GM23338 (cell line): ENCODE results near the gene PSMB11. TPM values are rescaled to one million over a fixed set of nuclear protein-coding genes. Genes with fewer than 3 reads are reported as not detected.

Experiments used
- ATAC-seq: fragments of 200-7000 bp; cut with Tn5 transposase; 3 replicates; pipeline ENCODE4 v1.9.1; 2020
- DNase-seq: peaks from one replicate; pipeline ENCODE4 v3.0.0-alpha.2; 2015; ENCODE audit warnings: low spot score
- H2AFZ ChIP-seq: fragments of 200-600 bp; sonication (generic); 2 replicates; pipeline ENCODE4 v1.8.0; 2016; ENCODE audit warnings: antibody characterized with exemption, mild to moderate bottlenecking, moderate library complexity
- H3F3A ChIP-seq: fragments of 200-600 bp; sonication (generic); replicated peaks from 2 replicates; pipeline ENCODE4 v1.8.0; 2017; ENCODE audit warnings: antibody characterized with exemption, mixed run types, low read depth
- H3K27ac ChIP-seq: fragments of 200-600 bp; sonication (generic); 2 replicates; pipeline ENCODE4 v1.6.1; 2016; ENCODE audit warnings: low read depth
- H3K27me3 ChIP-seq: fragments of 200-600 bp; sonication (generic); 2 replicates; pipeline ENCODE4 v1.8.0; 2016; ENCODE audit warnings: mild to moderate bottlenecking, mixed run types, moderate library complexity; ENCODE audit not compliant: insufficient read depth
- H3K36me3 ChIP-seq: fragments of 200-600 bp; sonication (generic); 2 replicates; pipeline ENCODE4 v1.8.0; 2016; ENCODE audit warnings: mild to moderate bottlenecking; ENCODE audit not compliant: insufficient read depth
- H3K4me1 ChIP-seq: fragments of 200-600 bp; sonication (generic); 2 replicates; pipeline ENCODE4 v1.8.0; 2016; ENCODE audit warnings: mild to moderate bottlenecking, moderate library complexity; ENCODE audit not compliant: insufficient read depth
- H3K4me2 ChIP-seq: fragments of 200-600 bp; sonication (generic); 2 replicates; pipeline ENCODE4 v1.7.1; 2017; ENCODE audit warnings: mixed run types
- H3K4me3 ChIP-seq: fragments of 200-600 bp; sonication (generic); 2 replicates; pipeline ENCODE4 v1.6.1; 2016; ENCODE audit warnings: mixed run types
- H3K79me2 ChIP-seq: fragments of 200-600 bp; sonication (generic); replicated peaks from 2 replicates; pipeline ENCODE4 v1.8.0; 2017; ENCODE audit warnings: mild to moderate bottlenecking; ENCODE audit not compliant: insufficient read depth
- H3K9me2 ChIP-seq: fragments of 200-600 bp; sonication (generic); 2 replicates; pipeline ENCODE4 v1.8.0; 2017; ENCODE audit not compliant: insufficient read depth
- H4K20me1 ChIP-seq: fragments of 200-600 bp; sonication (generic); replicated peaks from 2 replicates; pipeline ENCODE4 v1.8.0; 2017; ENCODE audit warnings: mild to moderate bottlenecking; ENCODE audit not compliant: insufficient read depth
- H3K27ac Mint-ChIP-seq: 2 replicates; pipeline ENCODE4 v1.8.0; 2020; ENCODE audit warnings: inconsistent platforms, mild to moderate bottlenecking, moderate library complexity, mixed read lengths
- H3K27me3 Mint-ChIP-seq: 3 replicates; pipeline ENCODE4 v1.8.0; 2022; ENCODE audit warnings: low read depth, mild to moderate bottlenecking, moderate library complexity, mixed read lengths, inconsistent platforms; ENCODE audit not compliant: insufficient read depth, poor library complexity
- H3K36me3 Mint-ChIP-seq: 3 replicates; pipeline ENCODE4 v1.8.0; 2021; ENCODE audit warnings: low read depth, mild to moderate bottlenecking, inconsistent platforms, moderate library complexity, mixed read lengths
- H3K4me1 Mint-ChIP-seq: 3 replicates; pipeline ENCODE4 v1.8.0; 2020; ENCODE audit warnings: mild to moderate bottlenecking, inconsistent platforms, mixed read lengths
- H3K4me3 Mint-ChIP-seq: 3 replicates; pipeline ENCODE4 v1.8.0; 2021; ENCODE audit warnings: moderate library complexity, mild to moderate bottlenecking, inconsistent platforms, mixed read lengths
- H3K9me3 Mint-ChIP-seq: 3 replicates; pipeline ENCODE4 v1.8.0; 2020; ENCODE audit warnings: moderate library complexity, mild to moderate bottlenecking, inconsistent platforms, mixed read lengths
- CREB1 ChIP-seq: fragments of 250-450 bp; sonication (Bioruptor Pico); IDR thresholded peaks from 2 replicates; pipeline ENCODE4 v1.5.0; 2020; ENCODE audit warnings: low read depth, mild to moderate bottlenecking, moderate library complexity
- CTCF ChIP-seq, 2 experiments: fragments of 200-600 bp in 1 of 2; sonication (generic) in 1 of 2; conservative IDR thresholded peaks; 2 replicates each; pipeline versions ENCODE4 v1.5.1 to v1.6.1; 2016 to 2017; ENCODE audit warnings: antibody characterized with exemption in 2 of 2, low read depth in 2 of 2, mild to moderate bottlenecking in 2 of 2, moderate library complexity in 1 of 2
- ETS1 ChIP-seq: IDR thresholded peaks from 2 replicates; pipeline ENCODE4 v1.6.1; 2016; ENCODE audit warnings: antibody characterized with exemption
- EZH2 ChIP-seq: fragments of 200-600 bp; sonication (generic); IDR thresholded peaks from one replicate; pipeline ENCODE4 v1.8.0; 2017; ENCODE audit warnings: antibody characterized with exemption, mild to moderate bottlenecking, low read depth; ENCODE audit not compliant: unreplicated experiment
- EZH2phosphoT487 ChIP-seq: fragments of 200-600 bp; sonication (generic); IDR thresholded peaks from one replicate; pipeline ENCODE4 v1.8.1; 2018; ENCODE audit warnings: antibody characterized with exemption; ENCODE audit not compliant: unreplicated experiment
- JUNB ChIP-seq: IDR thresholded peaks from one replicate; pipeline ENCODE4 v1.6.1; 2016; ENCODE audit warnings: antibody characterized with exemption; ENCODE audit not compliant: unreplicated experiment
- NANOG ChIP-seq: IDR thresholded peaks from 2 replicates; pipeline ENCODE4 v1.6.1; 2016; ENCODE audit warnings: antibody characterized with exemption, borderline replicate concordance
- POLR2AphosphoS5 ChIP-seq: IDR thresholded peaks from 2 replicates; pipeline ENCODE4 v1.6.1; 2016; ENCODE audit warnings: antibody characterized with exemption, low read depth
- REST ChIP-seq: IDR thresholded peaks from one replicate; pipeline ENCODE4 v1.6.1; 2018; ENCODE audit warnings: antibody characterized with exemption; ENCODE audit not compliant: unreplicated experiment
- STAT1 ChIP-seq: IDR thresholded peaks from one replicate; pipeline ENCODE4 v1.6.1; 2016; ENCODE audit warnings: antibody characterized with exemption; ENCODE audit not compliant: unreplicated experiment
- ZNF114 ChIP-seq: fragments of 250-450 bp; sonication (Bioruptor Pico); IDR thresholded peaks from 2 replicates; pipeline ENCODE4 v1.5.0; 2020; ENCODE audit warnings: mild to moderate bottlenecking, moderate library complexity
- ZNF331 ChIP-seq: fragments of 250-450 bp; sonication (Bioruptor Pico); IDR thresholded peaks from 2 replicates; pipeline ENCODE4 v1.5.0; 2020; ENCODE audit warnings: low read depth, mild to moderate bottlenecking, moderate library complexity
- ZNF462 ChIP-seq: fragments of 250-450 bp; sonication (Bioruptor Pico); IDR thresholded peaks from 2 replicates; pipeline ENCODE4 v1.5.0; 2020; ENCODE audit warnings: mild to moderate bottlenecking, moderate library complexity
- polyA plus RNA-seq: library from polyadenylated mRNA; unstranded; fragments of >200 nt; fragmentation: Nextera tagmentation; extraction: Ambion mirVana; gene quantifications from 2 replicates; pipeline ENCODE4 v1.2.1, GENCODE V29; 2016
- total RNA-seq: library from RNA; depleted of rRNA; stranded (reverse); fragments of >200 nt; shearing (Covaris generic); gene quantifications from 2 replicates; pipeline ENCODE4 v1.2.3, GENCODE V29; 2014

The PSMB11 gene
- total and polyA plus RNA-seq, 2 experiments from 2014 or later = 0.07 TPM; not detected in 1

GRCh38 chr14:23077962-23078361 lies 36.0 kb downstream of the PSMB11 start:
- Mint-ChIP-seq H3K27ac (no peak overlapping the region), H3K9me3 (no peaks in the 10 kb centered on the region), H3K27me3 (peaks cover 2% of the 10 kb centered on the region), H3K4me1 (peaks cover 2% of the 10 kb centered on the region), H3K4me3 (no peak overlapping the region), H3K36me3 (peaks cover 89% of the 10 kb centered on the region)
- Histone ChIP-seq H3K4me1 (no peaks in the 10 kb centered on the region), H3K27ac (no peak overlapping the region), H3K79me2 (peaks cover 23% of the 10 kb centered on the region), H3K4me3 (no peak overlapping the region), H3K4me2 (no peak overlapping the region), H3K27me3 (no peaks in the 10 kb centered on the region), H2AFZ (no peak overlapping the region), H3K9me2 (no peaks in the 10 kb centered on the region), H4K20me1 (peaks cover 28% of the 10 kb centered on the region), H3F3A (peaks cover 40% of the 10 kb centered on the region), H3K36me3 (peaks cover 85% of the 10 kb centered on the region)
- ATAC-seq (no peak), DNase-seq (no peak)
- TF ChIP-seq STAT1 = no peak
- TF ChIP-seq EZH2phosphoT487 = no peak
- no peak for TF ChIP-seq ZNF114
- no peak for TF ChIP-seq ZNF331 (CRISPR knock-in tag)
- TF ChIP-seq NANOG = no peak
- TF ChIP-seq ETS1 = no peak
- TF ChIP-seq JUNB = no peak
- no peak for TF ChIP-seq POLR2AphosphoS5
- TF ChIP-seq ZNF462 (CRISPR knock-in tag) = no peak
- no peak for TF ChIP-seq REST
- TF ChIP-seq EZH2 = no peak
- no peak for TF ChIP-seq CTCF (conservative IDR thresholded peaks at IDR 0.05; ENCODE audit: low read depth in 2 of 2)
- TF ChIP-seq CREB1 (CRISPR knock-in tag) = no peak
